ENCODE measurements around the gene TMEM245. TPM values are rescaled to one million over a fixed set of nuclear protein-coding genes. Genes with fewer than 3 reads are reported as not detected.

The TMEM245 gene
- total RNA-seq, 1 donor from 2014 or later, result 92.1 TPM

DNA sequence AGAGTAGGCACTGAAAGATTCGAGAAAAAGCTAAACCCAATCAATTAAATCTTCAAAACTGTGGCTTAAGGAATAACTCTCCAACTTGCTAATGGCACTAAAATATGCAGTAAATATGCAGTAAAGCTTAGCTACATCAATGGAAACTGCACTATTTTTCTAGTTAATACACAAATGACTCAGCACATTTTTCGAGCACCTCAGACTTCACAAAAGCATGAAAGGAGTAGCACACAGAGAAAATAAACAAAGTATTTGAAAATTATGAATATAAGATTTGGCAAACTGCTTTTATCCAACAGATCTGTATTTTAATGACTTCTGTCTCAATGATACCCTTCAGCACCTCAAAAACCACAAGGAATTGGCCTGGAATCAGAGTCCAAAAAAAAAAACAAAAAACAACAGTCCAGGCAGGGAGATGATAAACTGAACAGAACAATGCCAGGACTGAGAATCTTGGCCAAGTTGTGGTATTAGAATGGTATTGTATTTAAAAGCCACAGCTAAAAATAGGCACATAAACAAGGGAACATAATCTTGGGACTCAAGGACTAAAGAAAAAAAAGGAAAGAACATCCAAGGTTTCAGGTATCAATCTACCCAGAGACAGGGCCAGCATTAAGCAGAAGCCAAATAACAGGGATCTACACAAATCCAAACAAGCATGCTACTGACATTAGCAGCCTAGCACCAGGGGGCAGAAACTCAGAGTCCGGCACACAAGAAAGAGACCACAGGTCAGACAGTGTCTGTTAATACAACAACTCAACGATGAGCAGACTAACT, 21.4 kb downstream of the TMEM245 start:
- Histone ChIP-seq H3K36me3 (peaks cover 8% of the 10 kb centered on the region), H3K27me3 (no peaks in the 10 kb centered on the region), H3K9me3 (no peaks in the 10 kb centered on the region), H3K4me3 (no peak overlapping the region), H3K4me1 (peaks cover 63% of the 10 kb centered on the region), H3K27ac (peak overlapping the region; percentile 48)
- intact Hi-C loops (cut with DNase I), result no loop called here
- ATAC-seq, result peak; percentile 38
- peak; percentile 21 for TF ChIP-seq CTCF (IDR thresholded peaks at IDR 0.05)
- DNase-seq, result no peak

DNA sequence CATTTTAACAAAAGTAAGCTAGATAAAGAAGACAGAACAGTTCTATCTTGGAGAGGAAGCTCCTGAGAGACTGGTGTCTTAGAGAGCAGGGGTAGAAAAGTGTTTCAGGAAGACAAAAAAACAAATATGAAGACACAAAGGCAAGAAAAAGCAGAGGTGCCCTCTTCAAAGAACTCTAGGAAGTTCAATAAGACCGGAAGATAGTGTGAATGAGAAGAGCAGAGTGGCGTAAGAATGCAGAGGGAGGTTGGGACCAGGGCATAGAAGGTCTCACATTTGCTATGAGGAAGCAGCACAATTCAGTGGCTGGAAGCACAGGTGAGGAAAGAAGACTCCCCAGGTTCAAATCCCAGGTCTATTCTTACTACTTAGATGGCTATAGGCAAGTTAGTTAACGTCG, 22.6 kb downstream of the TMEM245 start:
- intact Hi-C loops (cut with DNase I), result no loop called here
- H3K9me3 ChIP-seq, result no peaks in the 10 kb centered on the region
- no peaks in the 10 kb centered on the region for H3K27me3 ChIP-seq
- TF ChIP-seq CTCF (IDR thresholded peaks at IDR 0.05), result no peak
- H3K27ac ChIP-seq, result no peak overlapping the region
- no peak for DNase-seq
- peaks cover 61% of the 10 kb centered on the region for H3K4me1 ChIP-seq
- H3K36me3 ChIP-seq, result peaks cover 20% of the 10 kb centered on the region
- no peak overlapping the region for H3K4me3 ChIP-seq
- ATAC-seq, result no peak

DNA sequence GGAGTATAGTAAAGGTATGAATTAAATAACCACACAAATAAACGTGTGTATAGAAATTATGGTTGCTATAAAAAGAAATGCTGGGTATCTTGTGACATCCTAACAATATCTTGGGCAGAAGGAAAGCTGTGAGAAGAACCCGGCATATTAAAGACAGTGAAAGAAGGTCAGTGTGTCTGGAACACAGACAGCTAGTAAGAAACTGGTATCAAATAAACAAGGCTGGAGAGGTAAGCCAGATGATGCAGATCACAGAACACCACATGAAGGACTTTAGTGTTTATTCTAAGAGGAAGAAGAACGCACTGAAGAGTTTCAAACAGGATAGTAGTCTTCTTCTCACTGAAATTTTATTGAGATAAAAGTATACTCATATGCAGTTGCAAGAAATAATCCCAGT, 24.4 kb downstream of the TMEM245 start:
- Histone ChIP-seq H3K4me3 (no peak overlapping the region), H3K36me3 (peaks cover 38% of the 10 kb centered on the region), H3K9me3 (no peaks in the 10 kb centered on the region), H3K27ac (no peak overlapping the region), H3K4me1 (peaks cover 43% of the 10 kb centered on the region), H3K27me3 (no peaks in the 10 kb centered on the region)
- no peak for DNase-seq
- intact Hi-C loops (cut with DNase I), result no loop called here
- no peak for TF ChIP-seq CTCF (IDR thresholded peaks at IDR 0.05)
- ATAC-seq, result no peak

GRCh38 chr9:109094268-109094667, 25.5 kb downstream of the TMEM245 start:
- Histone ChIP-seq H3K27me3 (no peaks in the 10 kb centered on the region), H3K9me3 (no peaks in the 10 kb centered on the region), H3K4me1 (peaks cover 35% of the 10 kb centered on the region), H3K27ac (no peak overlapping the region), H3K4me3 (no peak overlapping the region), H3K36me3 (peaks cover 49% of the 10 kb centered on the region)
- DNase-seq (no peak), ATAC-seq (peak; percentile 63)
- no peak for TF ChIP-seq CTCF (IDR thresholded peaks at IDR 0.05)
- intact Hi-C loops (cut with DNase I), result no loop called here

DNA sequence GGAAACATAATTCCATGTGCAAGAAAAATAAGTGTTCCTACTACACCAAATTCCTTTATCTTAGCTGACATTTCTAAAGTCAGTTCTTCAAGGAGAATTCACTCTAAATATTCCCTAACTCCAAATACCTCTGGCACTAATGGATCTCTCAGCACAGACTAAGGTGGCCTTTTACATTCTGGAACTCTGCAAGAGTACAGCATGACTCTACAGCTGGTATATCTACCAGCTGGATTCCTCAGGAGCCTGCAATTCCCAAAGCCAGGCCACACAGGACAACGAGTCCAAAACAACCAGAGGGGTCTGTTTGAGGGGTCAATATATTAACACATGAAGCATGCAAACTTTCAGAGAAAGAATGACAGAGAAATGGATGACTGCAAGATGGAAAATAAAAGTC, 27.2 kb downstream of the TMEM245 start:
- Histone ChIP-seq H3K27me3 (no peaks in the 10 kb centered on the region), H3K27ac (no peak overlapping the region), H3K4me1 (peaks cover 19% of the 10 kb centered on the region), H3K9me3 (no peaks in the 10 kb centered on the region), H3K4me3 (no peak overlapping the region), H3K36me3 (peaks cover 65% of the 10 kb centered on the region)
- ATAC-seq, result no peak
- TF ChIP-seq CTCF (IDR thresholded peaks at IDR 0.05), result no peak
- no peak for DNase-seq
- intact Hi-C loops (cut with DNase I), result no loop called here

Measured in upper lobe of right lung (tissue), 1 donor.